Pons (tissue), 1 donor: ENCODE results near the gene ELF4.

Source experiments
- DNase-seq: peaks from one replicate; pipeline ENCODE4 v3.0.0-alpha.2; 2016; ENCODE audit warnings: low spot score

The ELF4 gene

GRCh38 chrX:130114141-130114588, 3.9 kb upstream of the ELF4 start:
- no peak for DNase-seq

GRCh38 chrX:130111220-130112154, 1.2 kb upstream of the ELF4 start:
- no peak for DNase-seq

GRCh38 chrX:130109429-130110378, 593 bp downstream of the ELF4 start:
- DNase-seq = no peak

DNA sequence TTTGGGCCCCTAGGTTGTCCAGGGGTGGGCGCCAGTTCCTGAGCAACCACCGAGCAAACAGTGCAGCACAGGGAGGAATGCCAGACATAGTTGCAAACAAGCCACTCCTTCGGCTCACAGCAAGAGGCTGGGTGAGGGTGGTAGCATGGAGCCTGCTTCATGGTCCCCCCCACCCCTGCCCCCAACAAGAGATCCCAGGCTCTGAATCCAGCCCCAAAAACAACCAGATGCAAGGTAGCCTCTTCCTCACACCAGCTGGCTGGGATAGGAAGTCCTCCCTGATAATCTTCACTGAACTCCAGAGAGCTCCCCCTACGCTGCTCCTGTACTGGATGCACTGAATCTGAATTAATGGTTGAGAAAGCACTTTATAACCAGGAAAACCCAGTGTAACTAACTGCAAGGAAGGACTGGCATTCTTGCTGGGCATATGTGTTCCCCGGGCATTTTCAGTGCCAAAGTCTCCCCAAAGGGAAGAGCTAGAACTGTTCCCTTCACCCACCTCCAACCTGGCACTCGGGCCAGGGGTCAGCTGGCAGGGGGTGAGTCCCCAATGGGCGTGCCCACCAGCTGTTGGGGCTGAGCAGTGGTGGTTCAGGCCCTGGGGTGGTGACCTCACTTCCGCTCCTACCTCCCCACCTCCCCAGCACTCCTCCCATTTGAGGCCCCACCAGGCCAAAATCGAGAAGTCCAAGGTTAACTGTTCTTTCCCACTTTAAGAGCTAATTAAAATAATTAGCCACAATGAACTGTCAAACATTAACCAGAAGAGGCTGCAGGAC, 1.5 kb downstream of the ELF4 start:
- DNase-seq = no peak

DNA sequence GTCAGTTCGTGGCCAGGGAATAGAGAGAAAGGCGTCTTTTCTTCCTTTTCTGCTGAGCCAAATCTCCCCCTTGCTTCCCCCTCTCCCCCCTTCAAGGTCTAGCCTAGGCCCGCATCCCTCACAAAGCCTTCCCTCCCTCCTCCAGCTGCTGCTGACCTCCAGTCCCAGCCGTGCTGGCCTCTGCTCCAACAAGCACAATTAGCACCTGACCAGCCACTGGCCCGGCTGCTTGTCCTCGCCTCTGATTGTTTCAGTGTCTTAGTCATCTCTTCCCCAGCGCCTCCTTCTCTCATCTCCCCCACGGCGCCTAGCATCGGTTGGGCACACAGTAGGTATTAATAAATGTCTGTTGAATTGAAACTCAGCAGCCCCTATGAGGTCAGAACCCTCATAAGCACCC, 4.2 kb downstream of the ELF4 start:
- DNase-seq = no peak

DNA sequence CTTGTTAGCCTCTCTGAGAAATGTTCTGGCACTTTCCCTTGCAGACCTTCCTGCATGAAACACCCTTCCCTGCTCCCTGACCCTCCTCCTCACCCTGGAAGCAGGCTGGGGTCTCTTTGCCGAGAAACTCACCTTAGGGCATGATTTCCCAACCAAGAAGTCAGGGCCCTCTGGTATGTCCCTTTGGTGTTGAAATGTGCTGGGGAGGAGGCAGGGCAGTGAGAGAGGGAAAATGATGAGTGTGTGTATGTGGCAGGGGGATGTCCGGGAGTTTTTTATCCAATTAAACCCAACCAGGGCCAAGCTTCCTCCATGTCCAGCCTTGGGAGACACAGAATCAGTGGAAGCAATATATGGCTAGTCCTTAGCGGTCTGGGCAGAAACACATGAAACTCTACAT, 5.1 kb downstream of the ELF4 start:
- DNase-seq = no peak

GRCh38 chrX:130103605-130104004, 6.7 kb downstream of the ELF4 start:
- no peak for DNase-seq

GRCh38 chrX:130100180-130100579, 10.1 kb downstream of the ELF4 start:
- DNase-seq = no peak

- DNase-seq = no peak
These were observed 12.1 kb downstream of the ELF4 start for GRCh38 chrX:130098210-130098552.

DNA sequence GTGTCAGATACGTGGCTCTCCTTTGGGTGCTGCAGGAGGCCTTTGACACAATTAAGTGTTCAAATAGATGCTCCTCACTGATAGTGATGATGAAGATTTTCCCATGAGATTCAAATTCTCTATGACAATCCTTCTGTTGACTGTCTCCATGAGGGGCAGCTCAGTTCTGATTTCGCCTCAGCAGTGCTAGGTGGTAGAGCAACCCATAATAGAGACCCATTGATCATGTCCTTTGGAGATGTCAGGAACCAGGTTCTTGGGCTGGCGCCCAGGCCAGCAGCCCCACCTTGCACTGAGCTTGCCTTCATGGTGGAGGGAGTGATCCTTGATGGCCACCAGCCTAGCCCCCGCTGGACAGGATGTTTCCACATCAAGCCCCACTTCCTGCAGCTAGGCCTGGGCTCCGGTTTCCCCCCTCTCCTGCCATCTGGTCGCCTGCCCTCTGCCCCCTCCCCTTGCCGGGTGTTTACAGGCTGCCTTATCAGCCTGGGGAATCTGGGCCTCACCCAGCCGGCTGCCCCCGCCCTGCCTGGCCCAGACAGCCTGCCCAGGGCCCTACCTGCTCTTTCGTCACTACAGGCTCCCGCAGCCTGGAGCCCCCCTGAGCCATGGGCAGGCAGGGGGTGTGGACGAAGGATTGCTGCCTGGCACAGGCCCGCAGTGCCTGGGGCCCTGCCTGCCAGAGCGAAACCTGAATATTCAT, 12.6 kb downstream of the ELF4 start:
- no peak for DNase-seq

- no peak for DNase-seq
These were observed 14.9 kb downstream of the ELF4 start for GRCh38 chrX:130095249-130096030.

DNA sequence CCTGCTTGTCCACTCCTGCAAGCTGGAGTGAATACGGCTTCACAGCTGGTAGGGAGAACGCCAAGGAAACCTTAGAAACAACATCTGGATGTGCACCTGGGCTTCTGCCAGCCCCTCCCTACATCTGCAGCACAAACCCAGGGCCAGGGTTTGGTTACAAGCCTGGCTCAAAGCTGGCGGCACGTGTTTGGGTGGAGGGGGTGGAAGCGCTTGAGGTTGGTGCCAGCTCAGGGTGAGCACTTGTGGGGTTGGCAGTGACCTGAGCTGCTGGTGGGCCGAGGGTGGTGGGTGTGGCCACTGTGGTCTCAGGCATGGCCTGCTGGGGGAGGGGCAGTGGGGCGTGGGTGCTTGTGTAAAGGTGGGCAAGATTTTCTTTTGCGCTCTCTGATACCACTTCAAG, 15.6 kb downstream of the ELF4 start:
- DNase-seq = no peak

DNA sequence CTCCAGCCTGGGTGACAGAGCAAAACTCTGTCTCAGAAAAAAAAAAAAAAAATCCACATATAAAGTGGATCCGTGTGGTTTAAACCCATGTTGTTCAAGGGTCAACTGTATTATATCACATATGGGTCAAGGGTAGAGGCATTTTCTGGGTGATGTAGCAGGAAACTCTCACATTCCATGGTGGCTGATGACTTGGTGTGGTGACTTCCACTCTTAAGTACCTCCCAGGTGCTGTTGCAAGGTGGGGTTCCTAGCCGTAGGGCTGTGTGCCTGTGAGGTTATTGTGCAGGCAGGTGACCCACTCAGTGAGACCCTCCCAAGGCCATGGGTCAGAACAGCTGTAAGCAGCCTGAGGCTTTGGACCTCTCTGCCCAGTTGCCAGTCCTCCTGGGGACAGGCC, 17.0 kb downstream of the ELF4 start:
- no peak for DNase-seq

GRCh38 chrX:130091980-130092522, 18.2 kb downstream of the ELF4 start:
- DNase-seq = no peak

DNA sequence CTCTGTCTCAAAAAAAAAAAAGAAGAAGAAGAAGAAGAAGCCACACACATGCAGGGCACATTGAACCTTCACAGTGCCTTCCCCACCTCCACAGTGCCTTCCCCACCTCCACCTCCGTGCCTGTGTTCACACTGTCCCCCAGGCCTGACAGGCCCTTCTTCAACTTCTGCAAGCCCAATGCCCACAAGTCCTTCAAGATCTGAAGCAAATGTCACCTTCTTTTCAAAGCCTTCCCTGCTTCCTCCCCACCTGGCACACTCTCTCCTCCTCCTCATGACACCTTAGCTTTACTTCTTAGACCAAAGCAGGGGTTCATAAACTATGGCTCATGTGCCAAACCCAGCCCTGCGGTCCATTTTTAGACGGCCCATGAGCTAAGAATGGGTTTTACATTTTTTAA, 19.9 kb downstream of the ELF4 start:
- DNase-seq = no peak

GRCh38 chrX:130086447-130087206, 23.7 kb downstream of the ELF4 start:
- no peak for DNase-seq

DNA sequence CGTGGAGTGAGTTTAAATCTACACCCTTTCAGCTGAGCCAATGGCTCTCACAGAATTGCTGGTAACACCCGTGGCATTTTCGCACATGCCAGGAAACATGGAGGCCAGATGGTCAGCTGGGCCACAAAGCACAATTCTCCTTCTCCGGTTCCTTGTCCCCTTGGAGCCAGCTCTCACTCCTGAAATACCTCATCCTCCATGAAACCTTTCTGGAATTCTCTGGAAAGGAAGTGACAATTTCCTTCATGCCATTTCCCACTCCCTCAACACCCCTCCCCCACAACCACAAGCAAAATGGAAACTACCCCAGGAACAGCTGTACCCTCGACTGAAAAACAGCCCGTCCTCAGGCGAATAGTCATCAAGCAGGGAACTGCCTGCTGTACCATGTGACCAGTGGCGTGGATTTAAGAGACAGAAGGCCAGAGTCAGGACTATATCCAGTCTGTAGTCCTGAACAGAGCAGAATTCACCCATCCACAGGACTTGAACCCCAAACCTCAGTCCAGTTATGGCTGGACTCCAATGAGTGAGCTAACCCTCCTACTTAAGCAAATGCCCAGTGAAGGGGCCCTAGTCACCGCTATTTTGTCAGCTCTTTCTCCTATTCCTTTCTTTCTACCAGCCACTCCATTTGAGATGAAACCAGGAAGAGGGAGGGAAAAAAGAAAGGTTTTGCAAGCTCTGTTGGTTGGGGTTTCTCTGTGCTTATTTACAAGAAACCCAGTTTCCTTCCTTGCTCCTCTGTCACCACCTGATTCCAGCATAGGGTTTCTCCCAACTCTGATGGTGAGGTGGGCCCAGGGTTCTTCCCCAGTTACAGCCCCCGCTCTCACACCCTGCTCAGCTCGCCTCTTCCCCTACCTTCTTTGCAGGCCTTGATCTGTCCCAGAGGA, 24.5 kb downstream of the ELF4 start:
- no peak for DNase-seq

GRCh38 chrX:130084631-130085237, 25.6 kb downstream of the ELF4 start:
- DNase-seq = no peak
